Activated T-cell treated with anti-CD3 and anti-CD28 coated beads, Interleukin-2, amount 50 U/mL, for 72 hours (primary cell): ENCODE results near the gene EIF4G3. TPM values are rescaled to one million over a fixed set of nuclear protein-coding genes. Genes with fewer than 3 reads are reported as not detected.
"Not testable (repeated sequence)": the region's sequence is repeated elsewhere in the genome, so short reads cannot be mapped to it uniquely, and the experiment has no call there.

Experiments
- ATAC-seq, 2 donors: fragments of 150-1000 bp; cut with Tn5 transposase; replicated peaks in 1 of 2; 2 replicates each; pipeline ENCODE4 v1.10.0; 2021; ENCODE audit warnings: moderate library complexity in 2 of 2, mild to moderate bottlenecking in 1 of 2
- DNase-seq, 2 donors: peaks; one replicate each; pipeline ENCODE4 v3.0.0; 2021 to 2022; ENCODE audit warnings: mixed read lengths in 1 of 2
- H3K27ac Mint-ChIP-seq: one replicate; pipeline ENCODE4 v1.8.0; 2022; ENCODE audit warnings: mild to moderate bottlenecking, moderate library complexity, mixed read lengths
- H3K27me3 Mint-ChIP-seq: one replicate; pipeline ENCODE4 v1.8.0; 2022; ENCODE audit warnings: low read depth, mixed read lengths
- H3K36me3 Mint-ChIP-seq, 2 donors: one replicate each; pipeline ENCODE4 v1.8.0; 2022; ENCODE audit warnings: mixed read lengths in 2 of 2, mild to moderate bottlenecking in 1 of 2; ENCODE audit not compliant: insufficient read depth in 2 of 2
- H3K4me1 Mint-ChIP-seq: one replicate; pipeline ENCODE4 v1.8.0; 2022; ENCODE audit warnings: low read depth, mixed read lengths
- H3K4me3 Mint-ChIP-seq, 2 donors: one replicate each; pipeline ENCODE4 v1.8.0; 2022; ENCODE audit warnings: mild to moderate bottlenecking in 2 of 2, mixed read lengths in 2 of 2, moderate library complexity in 2 of 2
- H3K9me3 Mint-ChIP-seq, 2 donors: one replicate each; pipeline ENCODE4 v1.8.0; 2022; ENCODE audit warnings: mixed read lengths in 2 of 2
- total RNA-seq, 2 donors: library from RNA; stranded (reverse); gene quantifications; one replicate each; pipeline ENCODE4 v1.2.3, GENCODE V29; 2022

EIF4G3 gene
- 10 to 100 TPM; 33.3 to 36.3 TPM for total RNA-seq

DNA sequence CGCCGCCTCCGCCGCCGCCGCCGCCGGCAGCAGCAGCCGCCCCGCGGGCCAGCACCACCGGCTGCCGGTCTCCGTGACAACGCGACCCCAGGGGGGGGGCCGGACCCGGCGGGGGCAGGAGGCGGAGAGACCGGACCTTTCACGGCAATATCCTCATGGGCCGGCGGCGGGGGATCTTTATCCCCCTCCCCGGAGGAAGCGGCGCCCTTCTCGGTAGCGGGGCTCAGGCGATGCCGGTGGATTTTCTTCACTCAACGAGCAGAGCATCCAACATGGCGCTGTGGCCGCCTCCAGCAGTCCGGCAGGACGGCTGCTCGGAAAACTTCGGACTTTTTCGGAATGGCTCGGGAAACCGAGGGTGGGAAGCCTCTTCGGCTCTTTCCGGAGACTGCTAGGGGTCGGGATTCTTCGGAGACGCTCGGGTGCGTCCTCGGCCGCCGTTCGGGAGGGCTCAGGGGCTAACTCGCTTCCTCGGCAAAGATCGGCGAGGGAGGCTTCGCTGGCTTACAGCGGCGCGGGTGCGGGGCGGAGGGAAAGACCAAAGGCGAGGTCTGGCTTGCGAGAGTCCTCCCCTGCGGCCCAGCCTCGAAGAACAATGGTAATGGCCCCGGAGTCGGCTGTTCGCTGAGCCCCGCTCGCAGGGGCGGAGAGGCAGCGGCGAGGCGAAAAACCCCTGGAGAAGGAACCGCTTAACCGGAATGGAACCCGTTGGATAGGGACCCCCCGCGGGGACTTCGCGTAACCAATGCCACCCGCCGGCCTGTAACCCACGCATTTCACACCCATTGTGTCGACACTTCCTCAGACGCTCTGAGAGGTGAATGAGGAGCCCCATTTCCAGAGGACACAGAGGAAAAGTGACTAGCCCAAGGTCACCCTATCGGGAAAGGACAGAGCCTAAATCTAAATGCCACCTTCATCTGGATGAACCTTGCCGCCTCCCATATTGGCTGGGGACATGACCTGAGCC lies at the start of gene EIF4G3:
TSS of gene EIF4G3 (minus strand) at position 312 of the 970 bp plus-strand sequence. CDS start 174,155 bp downstream, outside the sequence.
- no peaks in the 10 kb centered on the region for H3K9me3 Mint-ChIP-seq
- no peaks in the 10 kb centered on the region for H3K27me3 Mint-ChIP-seq
- H3K4me3 Mint-ChIP-seq = peak within 1 kb of the TSS; percentile 92 to 93
- peak within 1 kb of the TSS; percentile 90 for H3K27ac Mint-ChIP-seq
- ATAC-seq = peak; percentile 91 to 92
- H3K36me3 Mint-ChIP-seq = peaks cover 6 to 10% of the 10 kb centered on the region in 2 donors
- H3K4me1 Mint-ChIP-seq = peaks cover 22% of the 10 kb centered on the region
- DNase-seq = peak; percentile 100

- no peak overlapping the region for H3K4me3 Mint-ChIP-seq
- ATAC-seq (no peak), DNase-seq (no peak)
- no peaks in the 10 kb centered on the region for H3K4me1 Mint-ChIP-seq
- H3K27ac Mint-ChIP-seq = peak overlapping the region; percentile 72
- H3K36me3 Mint-ChIP-seq = peaks cover 10 to 31% of the 10 kb centered on the region in 2 donors
- no peaks in the 10 kb centered on the region for H3K27me3 Mint-ChIP-seq
- H3K9me3 Mint-ChIP-seq = no peaks in the 10 kb centered on the region
Measured at GRCh38 chr1:21225065-21225464, 48.4 kb upstream of the EIF4G3 start.

DNA sequence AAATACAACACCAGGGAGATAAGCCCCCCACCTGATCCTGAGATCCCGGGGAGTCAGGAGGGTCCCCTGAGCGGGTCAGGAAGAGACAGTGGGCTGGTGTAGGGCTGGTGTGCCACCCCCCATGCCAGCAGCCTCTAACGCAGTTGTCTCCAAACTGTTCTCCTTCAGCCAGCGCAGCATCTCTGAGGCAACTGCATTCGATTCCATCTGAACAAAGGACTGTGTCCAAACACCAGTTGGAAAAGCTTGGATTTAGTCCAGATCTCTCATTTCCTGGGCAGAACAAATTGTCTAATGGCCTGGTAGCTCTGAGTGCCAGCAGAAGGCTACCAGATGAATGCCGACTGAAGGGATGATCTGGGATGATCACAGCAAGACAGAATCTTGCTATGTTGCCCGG lies 44.1 kb upstream of the EIF4G3 start:
- Mint-ChIP-seq H3K9me3 (no peaks in the 10 kb centered on the region), H3K36me3 (peaks cover 8 to 25% of the 10 kb centered on the region in 2 donors), H3K27me3 (no peaks in the 10 kb centered on the region), H3K4me1 (no peaks in the 10 kb centered on the region), H3K4me3 (no peak overlapping the region), H3K27ac (no peak overlapping the region)
- ATAC-seq = no peak
- DNase-seq = no peak

GRCh38 chr1:21219674-21220073 lies 43.0 kb upstream of the EIF4G3 start:
- ATAC-seq (no peak), DNase-seq (no peak)
- H3K36me3 Mint-ChIP-seq = peaks cover 6 to 19% of the 10 kb centered on the region in 2 donors
- H3K27me3 Mint-ChIP-seq = no peaks in the 10 kb centered on the region
- H3K4me3 Mint-ChIP-seq = no peak overlapping the region
- no peaks in the 10 kb centered on the region for H3K9me3 Mint-ChIP-seq
- no peaks in the 10 kb centered on the region for H3K4me1 Mint-ChIP-seq
- H3K27ac Mint-ChIP-seq = no peak overlapping the region

GRCh38 chr1:21217812-21218596 lies 41.3 kb upstream of the EIF4G3 start:
- Mint-ChIP-seq H3K4me1 (no peaks in the 10 kb centered on the region), H3K27ac (no peak overlapping the region), H3K27me3 (no peaks in the 10 kb centered on the region), H3K9me3 (no peaks in the 10 kb centered on the region), H3K36me3 (peaks cover 3 to 10% of the 10 kb centered on the region in 2 donors), H3K4me3 (no peak overlapping the region)
- ATAC-seq = peak; percentile 44 to 53
- peak; percentile 49 to 60 for DNase-seq

DNA sequence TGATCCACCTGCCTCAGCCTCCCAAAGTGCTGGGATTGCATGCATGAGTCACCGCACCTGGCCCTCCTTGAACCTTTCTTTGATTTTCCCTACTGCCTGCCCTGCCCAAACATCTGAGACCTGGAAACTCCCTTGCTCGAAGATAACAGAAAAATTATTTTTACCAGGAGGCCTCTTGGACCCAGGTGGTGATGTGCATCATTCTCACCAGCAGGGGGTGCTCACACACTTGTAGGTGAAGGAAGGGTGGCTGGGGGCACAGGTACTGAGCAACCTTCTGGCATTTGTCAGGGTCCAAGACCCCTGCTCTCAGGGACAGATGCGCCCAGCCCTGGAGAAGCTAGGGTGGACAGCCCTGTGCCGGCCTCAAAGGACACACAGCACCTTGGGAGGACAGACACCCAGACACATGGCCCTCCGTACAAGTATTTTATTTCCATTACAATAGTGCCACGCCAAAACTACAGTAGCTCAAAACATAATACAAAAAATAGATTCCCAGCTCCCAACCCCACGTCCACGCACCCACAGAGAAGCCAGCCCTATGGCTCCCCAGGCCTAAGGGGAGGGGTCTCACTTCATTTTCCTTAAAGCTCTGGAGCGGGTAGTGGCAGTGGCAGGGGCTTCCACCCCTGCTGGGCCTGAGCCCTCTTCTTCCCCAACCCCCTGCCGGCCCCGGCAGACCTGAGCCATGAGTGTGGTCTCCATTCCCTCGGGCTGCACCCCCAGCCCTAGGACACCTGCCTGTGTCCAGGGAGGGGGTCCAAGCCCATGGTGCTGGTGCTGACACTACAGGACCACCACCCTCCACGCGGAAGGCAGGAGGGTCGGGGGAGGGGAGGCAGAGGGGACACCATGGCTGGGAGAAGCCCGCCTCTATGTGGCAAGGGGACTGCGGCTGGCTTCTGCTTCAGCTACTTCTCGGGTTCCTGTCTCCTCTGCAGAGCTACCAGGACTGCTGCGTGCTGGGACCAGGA lies 40.4 kb upstream of the EIF4G3 start:
- no peaks in the 10 kb centered on the region for H3K9me3 Mint-ChIP-seq
- ATAC-seq = peak; percentile 46 to 57
- peak; percentile 75 for DNase-seq
- H3K36me3 Mint-ChIP-seq = peaks cover 3 to 9% of the 10 kb centered on the region in 2 donors
- H3K27ac Mint-ChIP-seq = peak overlapping the region; percentile 51
- H3K4me1 Mint-ChIP-seq = no peaks in the 10 kb centered on the region
- no peak overlapping the region for H3K4me3 Mint-ChIP-seq
- no peaks in the 10 kb centered on the region for H3K27me3 Mint-ChIP-seq

DNA sequence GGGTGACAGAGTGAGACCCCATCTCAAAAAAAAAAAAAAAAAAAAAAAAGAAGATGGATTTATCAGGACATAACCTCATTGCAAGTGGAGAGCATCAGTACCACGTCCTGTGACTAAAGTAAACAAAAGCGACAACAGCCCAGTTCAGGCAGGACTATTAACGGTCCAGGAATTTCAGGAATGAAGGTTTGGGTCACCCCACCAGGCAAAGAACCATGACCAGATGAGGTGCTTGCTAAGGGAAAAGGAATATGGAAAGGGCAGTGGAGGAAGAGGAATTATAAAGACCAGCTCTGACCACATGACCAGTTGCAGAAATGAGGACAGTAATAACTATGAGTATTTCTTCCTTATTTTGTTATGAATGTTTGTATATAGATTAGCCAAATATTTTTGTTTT lies 35.4 kb upstream of the EIF4G3 start:
- Mint-ChIP-seq H3K27me3 (no peaks in the 10 kb centered on the region), H3K4me1 (peaks cover 13% of the 10 kb centered on the region), H3K36me3 (no peaks in the 10 kb centered on the region), H3K4me3 (no peak overlapping the region), H3K9me3 (no peaks in the 10 kb centered on the region), H3K27ac (no peak overlapping the region)
- ATAC-seq (no peak), DNase-seq (no peak)

GRCh38 chr1:21208137-21208700 lies 31.5 kb upstream of the EIF4G3 start:
- H3K9me3 Mint-ChIP-seq, H3K27ac Mint-ChIP-seq, H3K36me3 Mint-ChIP-seq, H3K4me3 Mint-ChIP-seq, H3K27me3 Mint-ChIP-seq: not testable (repeated sequence)
- peak in 1 of 2 donors; percentile 6 for DNase-seq
- H3K4me1 Mint-ChIP-seq = peaks cover 13% of the 10 kb centered on the region
- ATAC-seq = peak; percentile 40 to 49

DNA sequence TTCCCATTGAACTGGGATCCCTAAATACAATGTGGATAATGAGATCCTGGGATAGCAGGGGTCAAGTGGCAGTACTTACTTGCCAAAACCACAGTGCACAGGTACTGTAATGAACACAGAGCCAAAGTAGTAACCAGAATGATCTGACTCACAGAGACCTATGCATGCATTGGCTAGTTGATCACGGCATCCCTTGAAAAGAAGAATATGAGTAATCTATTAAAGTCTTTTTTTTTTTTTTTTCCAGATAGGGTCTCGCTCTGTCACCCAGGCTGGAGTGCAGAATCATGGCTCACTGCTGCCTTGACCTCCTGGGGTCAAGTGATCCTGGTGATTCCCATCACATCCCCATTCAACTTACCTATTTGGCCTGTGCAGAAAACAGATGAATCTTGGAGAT lies 29.4 kb upstream of the EIF4G3 start:
- Mint-ChIP-seq H3K4me3 (no peak overlapping the region), H3K9me3 (no peaks in the 10 kb centered on the region), H3K4me1 (peaks cover 13% of the 10 kb centered on the region), H3K36me3 (no peaks in the 10 kb centered on the region), H3K27ac (no peak overlapping the region), H3K27me3 (no peaks in the 10 kb centered on the region)
- DNase-seq = peak; percentile 11
- peak; percentile 72 to 87 for ATAC-seq

DNA sequence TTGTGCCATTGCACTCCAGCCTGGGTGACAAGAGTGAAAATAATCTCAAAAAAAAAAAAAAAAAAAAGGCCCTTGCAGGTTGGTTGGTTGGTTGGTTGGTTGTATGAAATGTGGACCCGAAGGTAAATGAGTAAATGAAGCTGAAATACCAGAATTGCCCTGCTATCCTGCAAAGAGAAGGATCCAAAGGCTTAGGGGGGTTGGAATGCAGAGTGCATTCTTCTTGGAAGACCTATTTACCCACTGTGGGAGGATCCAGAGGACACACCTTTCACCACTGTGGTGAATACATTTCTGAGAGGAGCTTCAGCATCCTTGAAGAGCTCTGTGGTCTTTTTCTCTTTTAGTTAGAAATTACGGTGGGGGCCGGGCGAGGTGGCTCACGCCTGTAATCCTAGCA lies 28.7 kb upstream of the EIF4G3 start:
- Mint-ChIP-seq H3K4me1 (peaks cover 13% of the 10 kb centered on the region), H3K9me3 (no peaks in the 10 kb centered on the region), H3K4me3 (no peak overlapping the region), H3K27ac (no peak overlapping the region), H3K27me3 (no peaks in the 10 kb centered on the region), H3K36me3 (no peaks in the 10 kb centered on the region)
- ATAC-seq (no peak), DNase-seq (no peak)

- Mint-ChIP-seq H3K4me3 (no peak overlapping the region), H3K4me1 (no peaks in the 10 kb centered on the region), H3K27me3 (peaks cover 6% of the 10 kb centered on the region), H3K36me3 (no peaks in the 10 kb centered on the region), H3K9me3 (no peaks in the 10 kb centered on the region), H3K27ac (no peak overlapping the region)
- DNase-seq (no peak), ATAC-seq (no peak)
Measured at GRCh38 chr1:21201650-21202049, 25.0 kb upstream of the EIF4G3 start.

DNA sequence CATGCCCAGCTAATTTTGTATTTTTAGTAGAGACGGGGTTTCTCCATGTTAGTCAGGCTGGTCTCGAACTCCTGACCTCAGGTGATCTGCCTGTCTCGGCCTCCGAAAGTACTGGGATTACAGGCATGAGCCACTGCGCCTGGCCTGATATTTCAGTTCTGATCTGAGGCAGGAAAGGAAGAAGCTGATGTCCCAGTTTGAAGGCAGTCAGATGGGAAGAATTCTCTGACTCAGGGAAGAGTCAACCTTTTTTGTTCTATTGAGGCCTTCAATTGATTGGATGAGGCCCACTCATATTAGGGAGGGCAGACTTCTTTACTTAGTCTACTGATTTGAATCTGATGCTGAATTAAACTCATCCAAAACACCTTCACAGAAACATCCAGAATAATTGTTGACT lies 24.5 kb upstream of the EIF4G3 start:
- H3K36me3 Mint-ChIP-seq, H3K4me3 Mint-ChIP-seq, H3K9me3 Mint-ChIP-seq, H3K27ac Mint-ChIP-seq, H3K4me1 Mint-ChIP-seq, DNase-seq: not testable (repeated sequence)
- ATAC-seq = peak in 1 of 2 donors; percentile 26
- H3K27me3 Mint-ChIP-seq = peaks cover 10% of the 10 kb centered on the region
